Fibroblast of mammary gland (primary cell): Measurements from ENCODE around the gene TMEM132A.

Experiments
- DNase-seq: peaks from one replicate; pipeline ENCODE4 v3.0.0-alpha.2; 2010; ENCODE audit warnings: low read depth
- H3K4me3 ChIP-seq: 2 replicates; pipeline ENCODE4 v1.5.1; 2011; ENCODE audit warnings: low read depth, mild to moderate bottlenecking, low read length, moderate library complexity; ENCODE audit not compliant: control insufficient read depth
- TF ChIP-seq, protein P1 (sequence below): conservative IDR thresholded peaks from 2 replicates; pipeline ENCODE4 v1.5.1; 2011; ENCODE audit warnings: low read depth, low read length, inconsistent platforms; ENCODE audit not compliant: control insufficient read depth, insufficient read depth

TMEM132A gene

DNA sequence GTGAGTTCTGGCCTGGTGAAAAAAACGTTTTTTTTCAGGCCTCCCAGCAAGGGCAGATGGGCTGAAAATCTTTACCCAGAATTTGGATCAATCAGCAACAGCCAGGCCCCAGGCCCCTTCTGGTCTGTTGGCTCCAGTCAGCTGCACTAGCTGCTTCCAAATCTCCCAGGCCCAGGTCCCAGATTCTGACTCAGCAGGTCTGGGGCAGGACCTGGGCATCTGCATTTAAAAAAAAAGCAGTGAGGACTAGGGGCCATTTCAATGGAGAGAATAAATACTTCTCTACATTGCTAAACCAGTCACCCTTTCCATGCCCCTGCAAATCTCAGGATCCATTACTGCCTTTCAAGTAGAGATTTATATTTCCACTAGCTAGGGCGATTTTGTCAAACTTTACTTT, 23.4 kb downstream of the TMEM132A start:
- H3K4me3 ChIP-seq: no peak overlapping the region
- TF ChIP-seq, protein P1, sequence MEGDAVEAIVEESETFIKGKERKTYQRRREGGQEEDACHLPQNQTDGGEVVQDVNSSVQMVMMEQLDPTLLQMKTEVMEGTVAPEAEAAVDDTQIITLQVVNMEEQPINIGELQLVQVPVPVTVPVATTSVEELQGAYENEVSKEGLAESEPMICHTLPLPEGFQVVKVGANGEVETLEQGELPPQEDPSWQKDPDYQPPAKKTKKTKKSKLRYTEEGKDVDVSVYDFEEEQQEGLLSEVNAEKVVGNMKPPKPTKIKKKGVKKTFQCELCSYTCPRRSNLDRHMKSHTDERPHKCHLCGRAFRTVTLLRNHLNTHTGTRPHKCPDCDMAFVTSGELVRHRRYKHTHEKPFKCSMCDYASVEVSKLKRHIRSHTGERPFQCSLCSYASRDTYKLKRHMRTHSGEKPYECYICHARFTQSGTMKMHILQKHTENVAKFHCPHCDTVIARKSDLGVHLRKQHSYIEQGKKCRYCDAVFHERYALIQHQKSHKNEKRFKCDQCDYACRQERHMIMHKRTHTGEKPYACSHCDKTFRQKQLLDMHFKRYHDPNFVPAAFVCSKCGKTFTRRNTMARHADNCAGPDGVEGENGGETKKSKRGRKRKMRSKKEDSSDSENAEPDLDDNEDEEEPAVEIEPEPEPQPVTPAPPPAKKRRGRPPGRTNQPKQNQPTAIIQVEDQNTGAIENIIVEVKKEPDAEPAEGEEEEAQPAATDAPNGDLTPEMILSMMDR: no peak
- DNase-seq: no peak

DNA sequence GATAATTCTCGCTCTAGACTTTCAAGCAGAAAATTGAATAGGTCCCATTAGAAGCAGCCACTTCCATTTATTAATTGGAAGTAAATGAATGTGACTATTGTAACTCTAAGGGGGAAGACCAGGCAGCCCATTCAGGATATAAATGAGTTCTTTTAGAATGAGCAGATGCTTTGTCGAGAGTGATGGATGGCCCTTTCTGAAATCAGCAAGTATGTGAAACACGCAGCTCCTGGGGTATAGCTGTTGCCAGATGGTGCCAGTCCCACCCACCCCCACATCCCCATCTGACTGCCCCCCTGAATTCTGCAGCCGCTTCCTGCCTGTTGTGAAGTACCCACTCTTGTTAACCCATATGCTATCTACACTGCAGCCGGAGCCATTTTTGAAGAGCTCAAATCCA, 24.0 kb downstream of the TMEM132A start:
- H3K4me3 ChIP-seq: no peak overlapping the region
- DNase-seq: no peak
- TF ChIP-seq, protein P1: no peak

DNA sequence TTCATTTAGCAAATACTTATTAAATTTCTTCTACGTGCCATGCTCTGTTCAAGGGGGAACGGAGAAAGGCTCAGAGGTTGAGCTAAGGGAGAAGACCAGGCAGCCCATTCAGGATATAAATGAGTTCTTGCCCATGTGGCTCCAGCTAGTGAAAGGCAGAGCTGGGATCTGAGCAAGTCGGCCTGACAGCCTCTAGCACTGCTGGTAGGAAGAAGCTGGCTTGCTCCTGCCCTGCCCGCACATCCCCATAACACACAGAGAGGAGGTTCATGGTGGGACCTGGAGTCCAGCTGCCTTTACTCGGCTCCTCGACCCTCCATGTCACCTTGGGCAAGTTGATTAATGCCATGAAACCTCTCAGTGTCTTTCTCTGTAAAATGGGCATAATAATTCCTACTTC, 25.8 kb downstream of the TMEM132A start:
- TF ChIP-seq, protein P1: no peak
- no peak for DNase-seq
- no peak overlapping the region for H3K4me3 ChIP-seq

DNA sequence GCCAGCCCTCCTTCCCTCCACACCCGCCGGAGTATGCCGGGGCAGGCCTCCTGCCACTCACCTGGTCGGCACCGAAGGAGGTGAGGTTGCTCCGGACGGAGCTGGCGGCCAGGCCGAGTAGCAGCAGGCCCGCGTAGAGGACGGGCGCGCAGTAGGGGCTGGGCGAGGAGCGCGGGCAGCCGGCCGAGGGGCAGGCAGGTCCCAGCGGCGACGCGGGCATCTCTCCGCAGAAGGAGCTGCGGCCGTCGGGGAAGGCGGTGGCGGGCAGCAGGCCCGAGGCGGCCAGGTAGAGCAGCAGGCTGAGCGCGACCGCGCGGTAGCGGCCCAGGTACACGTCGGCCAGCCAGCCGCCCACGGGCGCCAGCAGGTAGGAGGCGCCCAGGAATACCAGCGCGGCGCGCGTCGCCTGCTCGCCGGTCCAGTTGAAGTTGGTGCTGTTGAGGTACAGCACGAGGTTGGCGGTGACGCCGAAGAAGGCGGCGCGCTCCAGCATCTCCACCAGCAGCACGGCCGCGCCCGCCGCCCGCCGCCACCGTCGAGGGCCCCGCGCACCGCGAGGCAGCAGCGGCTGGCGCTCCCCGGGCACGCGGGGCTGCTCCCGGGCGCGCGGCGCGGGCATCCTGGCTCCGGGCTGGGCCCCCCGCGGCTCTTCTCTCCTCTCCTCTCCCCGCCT, 26.8 kb downstream of the TMEM132A start:
- H3K4me3 ChIP-seq: no peak overlapping the region
- TF ChIP-seq, protein P1: no peak
- no peak for DNase-seq

DNA sequence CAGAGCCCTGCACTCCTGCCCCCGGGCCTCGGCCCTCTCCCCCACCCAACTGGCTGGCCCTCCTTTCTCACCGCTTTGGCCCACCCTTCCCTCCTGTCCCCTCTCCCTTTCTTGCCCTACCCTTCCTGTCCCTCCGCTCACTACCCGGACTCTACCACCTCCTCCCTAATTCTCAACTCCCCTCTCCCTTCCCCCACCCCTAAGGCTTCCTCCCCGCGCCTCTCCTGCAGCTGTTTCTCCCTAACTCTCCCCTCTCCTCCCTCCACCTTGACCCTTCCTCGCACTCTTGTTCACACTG, 27.3 kb downstream of the TMEM132A start:
- no peak overlapping the region for H3K4me3 ChIP-seq
- no peak for DNase-seq
- TF ChIP-seq, protein P1: no peak

DNA sequence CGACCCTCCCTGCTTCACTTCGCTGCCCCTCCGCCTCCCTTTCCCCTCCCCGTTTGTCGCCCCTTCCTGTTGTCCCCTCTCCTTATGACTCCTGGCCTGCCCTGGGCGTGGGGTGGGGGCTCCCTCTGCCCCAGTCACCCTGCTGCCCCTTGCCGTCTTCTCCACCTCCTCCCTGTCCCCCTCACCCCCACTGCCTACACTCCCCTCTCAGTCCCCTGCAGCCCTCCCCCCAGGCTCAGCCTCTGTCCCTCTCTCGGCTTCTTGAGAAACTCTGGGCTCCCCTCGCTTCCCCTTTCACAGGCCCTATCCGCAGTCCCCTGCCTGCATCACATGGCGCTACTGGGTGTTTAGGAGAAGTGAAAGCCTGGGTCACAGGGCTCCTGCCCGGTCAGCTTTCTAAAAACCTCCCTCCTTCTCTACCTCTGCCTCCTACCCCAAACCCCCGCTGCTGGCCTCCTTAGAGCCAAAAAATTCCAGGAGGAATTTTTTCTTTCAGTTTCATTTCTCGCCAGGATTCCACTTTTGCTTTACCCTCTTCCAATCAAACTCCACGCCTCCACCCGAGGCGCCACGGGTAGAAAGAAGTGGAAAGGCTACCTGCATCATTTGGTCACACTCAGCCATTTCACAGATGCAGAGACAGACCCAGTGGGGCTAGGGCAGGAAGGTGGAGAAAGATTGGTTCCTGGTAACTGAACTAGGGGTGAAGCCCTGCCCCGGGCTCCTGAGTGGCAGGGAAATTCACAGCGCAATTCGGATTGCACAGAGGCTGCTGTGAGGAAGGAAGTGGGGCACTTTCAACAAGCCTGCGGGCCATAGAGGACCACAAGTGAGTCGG, 27.9 kb downstream of the TMEM132A start, which contains the start of gene SLC15A3:
SLC15A3 (minus strand) TSS at position 273 of the 838 bp plus-strand sequence. CDS start 625 bp downstream, outside the sequence.
- DNase-seq: peak; percentile 16
- TF ChIP-seq, protein P1: no peak

More for the DNA sequence above, 27.9 kb downstream of the TMEM132A start, which contains the start of gene SLC15A3:
- H3K4me3 ChIP-seq: peak within 1 kb of the TSS; percentile 42
